Urothelium cell line (cell line): ENCODE results near the gene ZCCHC7.
"Not testable (repeated sequence)": the region's sequence is repeated elsewhere in the genome, so short reads cannot be mapped to it uniquely, and the experiment has no call there.

Experiments used
- DNase-seq: peaks from one replicate; pipeline ENCODE4 v3.0.0; 2011; ENCODE audit warnings: low spot score, mixed read lengths
- FAIRE-seq: peaks from 2 replicates; lab custom pipeline; 2011; peaks lifted over from hg19 to GRCh38; lab: Jason Lieb, UNC

ZCCHC7 gene

GRCh38 chr9:37119907-37120842 is at the start of gene ZCCHC7:
Gene ZCCHC7, plus strand, starts transcription at chr9:37120574.
- FAIRE-seq = peak; percentile 97
- peak; percentile 98 for DNase-seq

DNA sequence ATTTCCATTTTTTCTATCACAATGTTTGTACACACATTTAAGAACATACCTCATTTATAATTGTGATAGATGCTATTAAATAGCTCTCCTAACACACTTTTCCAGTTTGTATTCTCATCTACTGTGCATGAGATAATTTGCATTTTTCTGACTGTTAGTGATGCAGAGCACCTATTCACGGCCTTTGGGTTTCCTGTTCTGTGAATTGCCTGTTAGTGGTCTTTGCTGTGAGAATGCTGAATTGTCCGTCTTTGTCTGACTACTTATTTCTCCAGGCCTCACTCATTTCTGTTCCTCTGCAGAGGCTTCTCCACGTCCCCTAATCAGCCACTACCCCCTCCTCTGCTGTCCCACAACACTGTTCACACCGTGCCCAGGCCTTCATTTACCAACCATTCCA is 45.6 kb upstream of the ZCCHC7 start:
- FAIRE-seq, DNase-seq: not testable (repeated sequence)

DNA sequence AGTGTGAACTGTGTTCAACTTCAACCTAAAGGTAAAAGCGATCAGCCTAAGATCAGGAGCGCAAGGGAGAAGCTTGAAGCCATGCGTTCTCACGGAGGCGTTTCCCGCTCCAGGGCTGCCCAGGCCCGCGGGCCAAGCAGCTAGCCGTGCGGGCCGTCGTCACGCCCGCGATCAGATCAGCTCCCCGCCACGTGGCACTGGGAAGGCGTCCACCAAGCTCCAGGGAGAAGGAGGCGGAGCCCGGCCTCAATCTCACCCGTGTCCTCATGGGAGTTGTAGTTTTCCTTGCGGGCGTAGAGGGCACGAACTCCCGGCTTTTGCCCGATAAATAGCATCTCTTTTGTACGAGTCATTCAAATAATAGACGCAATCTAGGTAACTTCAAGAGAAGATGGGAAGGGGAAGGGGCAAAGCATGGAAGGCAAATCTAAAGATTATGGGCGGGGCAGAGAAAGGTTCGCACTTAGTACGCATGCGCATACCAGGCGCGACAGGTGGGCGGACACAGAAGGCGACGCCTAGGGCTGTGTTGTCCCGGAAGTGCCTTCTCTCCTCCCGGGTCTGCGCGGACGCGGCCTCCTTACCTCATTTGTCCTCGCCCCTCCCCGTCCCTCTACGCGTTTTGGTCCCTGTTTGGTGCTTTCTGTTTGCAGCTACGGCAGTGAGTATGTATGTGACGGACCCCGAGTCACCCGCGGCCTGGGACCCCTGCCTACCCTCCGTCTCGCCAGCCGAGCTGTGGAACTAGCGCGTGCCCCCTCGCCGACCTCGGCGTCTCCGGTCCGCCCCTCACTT is 40.8 kb upstream of the ZCCHC7 start:
- peak; percentile 96 for FAIRE-seq

DNA sequence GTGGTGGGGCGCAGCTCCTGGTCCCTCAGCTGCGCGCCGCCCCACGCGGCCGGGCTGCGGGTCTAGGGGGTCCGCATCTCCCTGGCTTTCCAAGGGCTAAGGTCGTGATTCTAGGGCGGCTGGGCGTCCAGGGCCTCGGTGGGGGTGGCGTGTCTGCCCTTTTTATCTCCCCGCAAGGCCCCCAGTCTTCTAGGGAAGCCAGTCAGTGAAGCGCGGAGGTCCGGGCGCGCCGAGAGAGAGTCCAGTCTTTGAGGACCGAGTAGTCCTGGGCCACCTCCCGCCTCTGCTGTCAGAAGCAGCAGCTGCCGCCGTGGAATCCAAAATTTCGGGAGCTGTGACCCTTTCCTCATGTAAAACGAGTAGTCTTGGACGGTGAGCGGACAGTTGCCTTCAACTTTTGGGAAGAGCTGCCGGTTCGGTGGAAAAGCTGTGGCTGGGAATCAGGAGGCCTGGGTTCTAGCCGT is 40.2 kb upstream of the ZCCHC7 start:
- not testable (repeated sequence) for FAIRE-seq, DNase-seq

More for the DNA sequence above, 40.8 kb upstream of the ZCCHC7 start:
- peak; percentile 96 for DNase-seq

DNA sequence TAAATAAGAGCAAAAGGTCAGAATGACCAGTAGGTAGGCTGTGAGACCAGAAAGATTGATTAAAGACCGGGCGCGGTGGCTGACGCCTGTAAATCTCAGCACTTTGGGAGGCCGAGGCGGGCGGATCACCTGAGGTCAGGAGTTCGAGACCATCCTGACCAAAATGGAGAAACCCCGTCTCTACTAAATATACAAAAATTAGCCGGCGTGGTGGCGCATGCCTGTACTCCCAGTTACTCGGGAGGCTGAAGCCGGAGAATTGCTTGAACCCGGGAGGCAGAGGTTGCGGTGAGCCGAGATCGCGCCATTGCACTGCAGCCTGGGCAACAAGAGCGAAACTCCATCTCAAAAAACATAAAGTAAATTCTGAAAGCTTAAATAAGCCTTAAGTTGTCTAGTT is 38.9 kb upstream of the ZCCHC7 start:
- not testable (repeated sequence) for DNase-seq, FAIRE-seq

DNA sequence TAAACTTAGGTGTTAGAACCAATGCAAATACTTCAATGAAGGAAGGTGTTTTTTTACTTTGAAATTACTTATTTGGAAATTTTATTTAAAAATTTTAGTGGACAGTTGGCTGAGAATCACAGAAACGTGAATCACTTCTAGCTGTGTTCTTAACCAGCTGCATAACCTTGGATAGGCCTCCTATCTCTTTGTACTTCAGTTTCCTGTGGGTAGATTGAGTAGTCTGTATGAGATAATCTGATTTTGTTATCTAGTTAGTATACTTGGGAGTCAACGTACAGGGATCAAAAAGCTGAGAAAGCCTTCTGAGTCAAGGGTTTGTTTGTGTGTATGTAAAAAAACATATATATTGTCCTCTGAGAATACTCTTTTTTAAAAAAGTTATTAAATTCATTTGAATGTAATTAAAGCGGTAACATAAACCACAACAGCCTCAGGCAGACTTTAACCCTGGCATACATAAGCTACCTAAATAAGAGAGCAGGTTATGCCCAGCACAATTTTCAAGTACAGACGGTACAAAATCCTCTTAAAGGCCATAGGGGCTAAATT is 38.1 kb upstream of the ZCCHC7 start:
- no peak for DNase-seq
- no peak for FAIRE-seq

- FAIRE-seq = no peak
- DNase-seq = no peak
These were observed 36.7 kb upstream of the ZCCHC7 start for GRCh38 chr9:37083654-37084053.

DNA sequence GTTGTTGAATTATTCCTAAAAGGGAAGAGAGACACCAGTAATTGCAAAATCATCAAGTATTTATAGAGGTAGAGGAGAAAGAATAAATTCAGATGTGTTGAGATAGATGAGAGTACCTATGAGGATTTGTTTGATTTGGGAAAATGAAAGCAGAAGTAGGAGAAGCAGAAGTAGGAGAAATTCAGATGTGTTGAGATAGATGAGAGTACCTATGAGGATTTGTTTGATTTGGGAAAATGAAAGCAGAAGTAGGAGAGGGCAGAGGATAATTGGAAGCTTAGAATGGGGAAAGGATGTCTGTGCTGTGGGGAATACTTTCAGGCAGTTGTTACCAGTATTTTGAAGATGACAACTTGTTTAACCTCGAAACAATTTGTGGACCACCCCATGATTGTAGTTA is 35.1 kb upstream of the ZCCHC7 start:
- FAIRE-seq (no peak), DNase-seq (no peak)

- DNase-seq, FAIRE-seq: not testable (repeated sequence)
These were observed 27.6 kb upstream of the ZCCHC7 start for GRCh38 chr9:37092714-37093295.

GRCh38 chr9:37094751-37095150 is 25.6 kb upstream of the ZCCHC7 start:
- no peak for DNase-seq
- no peak for FAIRE-seq

- no peak for DNase-seq
- no peak for FAIRE-seq
These were observed 23.7 kb upstream of the ZCCHC7 start for GRCh38 chr9:37096628-37097027.

GRCh38 chr9:37097294-37097693 is 23.1 kb upstream of the ZCCHC7 start:
- no peak for FAIRE-seq
- DNase-seq = no peak

DNA sequence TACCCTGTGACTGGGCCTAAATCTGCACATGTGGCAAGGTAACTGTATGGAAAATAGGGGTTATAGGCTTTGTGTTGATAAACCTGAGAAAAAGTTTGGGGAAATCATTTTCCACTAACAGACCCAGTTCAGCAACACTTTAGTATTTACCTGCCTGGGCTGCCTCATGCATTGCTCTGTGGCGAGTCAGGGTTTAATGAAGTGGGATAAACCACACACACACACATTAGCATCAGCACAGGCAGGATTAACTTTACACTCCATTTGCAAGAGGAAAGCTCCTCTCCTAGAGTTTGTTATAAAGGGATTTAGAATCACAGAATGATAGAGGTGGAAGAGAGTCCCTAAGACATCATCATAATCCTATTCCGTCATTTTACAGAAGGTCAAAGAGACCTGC is 20.0 kb upstream of the ZCCHC7 start:
- DNase-seq (no peak), FAIRE-seq (no peak)

DNA sequence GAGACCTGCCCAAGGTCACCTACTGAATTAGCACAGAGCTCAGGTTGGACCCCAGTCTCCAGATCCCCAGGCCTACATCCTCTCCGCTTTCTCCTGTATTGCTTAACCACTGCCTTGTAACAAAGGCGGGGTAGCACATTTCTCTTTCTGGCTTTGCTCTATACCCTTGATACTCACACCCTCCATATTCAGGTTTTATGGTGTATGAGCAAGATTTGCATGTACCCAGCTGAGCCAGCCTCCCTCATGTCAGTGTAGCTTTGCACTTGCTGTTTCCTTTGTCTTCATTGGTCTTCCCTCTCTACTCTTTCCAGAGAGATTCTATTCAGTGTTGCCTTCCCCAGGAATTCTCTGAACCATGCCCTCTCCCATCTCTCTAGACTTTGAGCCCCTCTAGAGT is 19.6 kb upstream of the ZCCHC7 start:
- no peak for DNase-seq
- FAIRE-seq = no peak

- DNase-seq (no peak), FAIRE-seq (no peak)
These were observed 17.9 kb upstream of the ZCCHC7 start for GRCh38 chr9:37102486-37102885.

DNA sequence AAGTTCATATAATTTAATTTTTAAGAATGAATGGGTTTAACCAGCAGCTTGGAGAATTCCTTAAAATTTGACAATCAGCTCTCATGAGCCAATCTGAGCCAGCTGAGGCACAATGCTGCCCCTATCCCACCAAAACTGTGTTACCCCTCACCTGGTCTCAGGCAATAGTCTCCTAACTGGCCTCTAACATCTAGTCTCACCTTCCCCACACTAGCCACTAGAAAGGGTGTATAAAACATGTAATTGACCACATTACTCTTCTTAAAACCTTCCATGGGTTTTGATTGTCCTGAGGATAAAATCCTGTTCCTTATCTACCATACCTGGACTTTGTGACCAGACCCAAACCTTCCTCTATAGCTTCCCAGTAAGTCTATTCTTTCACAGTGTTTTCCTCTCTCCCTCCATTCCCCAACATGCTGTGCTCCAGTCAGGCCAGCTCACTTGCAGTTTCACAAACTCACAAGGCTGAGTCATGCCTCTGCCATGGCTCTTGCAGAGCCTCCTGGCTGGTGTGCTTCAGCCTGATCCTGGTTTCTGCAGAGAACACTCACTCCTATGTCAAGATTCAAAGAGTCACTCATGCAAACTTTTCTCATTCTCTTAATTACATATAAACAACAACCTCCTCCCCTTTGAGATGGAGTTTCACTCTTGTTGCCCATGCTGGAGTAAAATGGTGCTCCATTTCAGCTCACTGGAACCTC is 16.0 kb upstream of the ZCCHC7 start:
- no peak for FAIRE-seq
- DNase-seq = no peak

DNA sequence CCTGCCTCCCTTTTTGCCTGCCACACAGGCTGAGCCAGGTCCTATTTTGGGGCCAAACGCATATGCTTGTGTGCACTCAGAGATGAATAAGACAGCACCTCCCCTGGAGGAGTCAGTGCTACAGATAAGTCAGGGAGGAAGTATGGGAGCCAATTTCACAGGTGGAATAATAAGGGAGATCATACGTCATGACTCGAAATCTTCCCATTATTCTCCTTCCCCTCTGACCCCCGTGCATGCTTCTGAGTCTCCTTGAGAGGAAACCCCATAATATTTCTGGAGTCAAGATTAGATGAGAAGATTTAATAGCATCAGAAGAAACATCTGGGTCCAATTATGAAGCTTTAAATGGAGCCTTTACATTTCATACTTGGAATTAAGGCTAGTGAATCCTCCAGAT is 15.1 kb upstream of the ZCCHC7 start:
- FAIRE-seq = no peak
- no peak for DNase-seq

DNA sequence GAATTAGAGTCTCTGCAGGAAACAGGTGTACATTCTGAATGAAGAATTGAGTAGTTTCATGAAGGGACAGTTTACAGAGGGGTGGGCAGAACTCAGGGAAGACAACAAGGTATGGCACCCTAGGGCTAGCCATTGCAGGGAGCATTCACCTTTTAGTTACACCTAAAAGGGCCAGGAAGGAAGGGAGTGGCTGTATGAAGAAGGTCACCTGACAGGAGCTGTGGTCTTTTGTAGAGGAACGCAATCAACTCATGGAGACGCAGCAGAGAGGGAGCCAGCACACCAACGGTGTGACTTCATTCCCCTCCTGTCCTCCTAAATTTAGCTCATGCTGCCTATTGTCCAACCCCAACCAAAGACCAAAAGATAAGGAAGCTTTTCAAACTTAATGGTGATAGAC is 12.7 kb upstream of the ZCCHC7 start:
- FAIRE-seq (peak; percentile 9), DNase-seq (no peak)

- DNase-seq, FAIRE-seq: not testable (repeated sequence)
These were observed 5.9 kb upstream of the ZCCHC7 start for GRCh38 chr9:37114442-37114841.

- DNase-seq = no peak
- FAIRE-seq = no peak
These were observed 2.4 kb upstream of the ZCCHC7 start for GRCh38 chr9:37117956-37118355.
